IPS-18c (cell line): ENCODE data around the gene PXN.
"Not testable (repeated sequence)": the region's sequence is repeated elsewhere in the genome, so short reads cannot be mapped to it uniquely, and the experiment has no call there.

Experiments
- H3K4me3 ChIP-seq: 2 replicates; pipeline ENCODE4 v1.7.0; 2013; ENCODE audit warnings: low read depth, mild to moderate bottlenecking, low read length, moderate library complexity; ENCODE audit not compliant: insufficient read depth
- H3K9me3 ChIP-seq: one replicate; pipeline ENCODE4 v1.6.1; 2013; ENCODE audit warnings: mild to moderate bottlenecking, low read length, moderate library complexity; ENCODE audit not compliant: control insufficient read depth, insufficient read depth

Gene PXN

GRCh38 chr12:120204171-120204570 is 61.4 kb downstream of the PXN start:
- Histone ChIP-seq H3K4me3 (no peak overlapping the region), H3K9me3 (no peaks in the 10 kb centered on the region)

GRCh38 chr12:120200364-120200800 is 65.1 kb downstream of the PXN start:
- H3K9me3 ChIP-seq, result no peaks in the 10 kb centered on the region
- H3K4me3 ChIP-seq, result peak overlapping the region; percentile 99

- H3K4me3 ChIP-seq, result peak overlapping the region; percentile 99
- no peaks in the 10 kb centered on the region for H3K9me3 ChIP-seq
These were observed 65.8 kb downstream of the PXN start for GRCh38 chr12:120199595-120200306.

GRCh38 chr12:120199025-120199424 is 66.5 kb downstream of the PXN start:
- Histone ChIP-seq H3K9me3 (no peaks in the 10 kb centered on the region), H3K4me3 (peak overlapping the region; percentile 99)

GRCh38 chr12:120197542-120197887 is 68.0 kb downstream of the PXN start:
- H3K9me3 ChIP-seq, result no peaks in the 10 kb centered on the region
- no peak overlapping the region for H3K4me3 ChIP-seq

GRCh38 chr12:120196817-120197541 is 68.6 kb downstream of the PXN start:
- not testable (repeated sequence) for H3K9me3 ChIP-seq, H3K4me3 ChIP-seq

GRCh38 chr12:120196363-120196762 is 69.2 kb downstream of the PXN start:
- Histone ChIP-seq H3K4me3 (no peak overlapping the region), H3K9me3 (no peaks in the 10 kb centered on the region)

GRCh38 chr12:120194534-120195395 is 70.8 kb downstream of the PXN start, which contains the start of gene GCN1:
TSS of gene GCN1 (minus strand) at chr12:120194715. CDS start at chr12:120194697, 18 bp downstream.
- H3K4me3 ChIP-seq, result peak within 1 kb of the TSS; percentile 89
- H3K9me3 ChIP-seq, result no peaks in the 10 kb centered on the region

GRCh38 chr12:120194226-120194533 is 71.3 kb downstream of the PXN start:
- Histone ChIP-seq H3K4me3 (peak overlapping the region; percentile 89), H3K9me3 (no peaks in the 10 kb centered on the region)

GRCh38 chr12:120193286-120193685 is 72.2 kb downstream of the PXN start:
- not testable (repeated sequence) for H3K9me3 ChIP-seq, H3K4me3 ChIP-seq

- no peak overlapping the region for H3K4me3 ChIP-seq
These were observed 74.5 kb downstream of the PXN start for GRCh38 chr12:120190985-120191480.

GRCh38 chr12:120190386-120190785 is 75.1 kb downstream of the PXN start:
- Histone ChIP-seq H3K4me3 (no peak overlapping the region), H3K9me3 (no peaks in the 10 kb centered on the region)

More at GRCh38 chr12:120190985-120191480, 74.5 kb downstream of the PXN start:
- H3K9me3 ChIP-seq, result no peaks in the 10 kb centered on the region

GRCh38 chr12:120186654-120187053 is 78.9 kb downstream of the PXN start:
- no peaks in the 10 kb centered on the region for H3K9me3 ChIP-seq
- H3K4me3 ChIP-seq, result no peak overlapping the region

- H3K4me3 ChIP-seq, result no peak overlapping the region
- no peaks in the 10 kb centered on the region for H3K9me3 ChIP-seq
These were observed 82.3 kb downstream of the PXN start for GRCh38 chr12:120183211-120183631.

GRCh38 chr12:120181991-120182631 is 83.4 kb downstream of the PXN start:
- Histone ChIP-seq H3K4me3 (no peak overlapping the region), H3K9me3 (no peaks in the 10 kb centered on the region)

GRCh38 chr12:120180975-120181374 is 84.6 kb downstream of the PXN start:
- Histone ChIP-seq H3K4me3 (no peak overlapping the region), H3K9me3 (no peaks in the 10 kb centered on the region)

- Histone ChIP-seq H3K9me3 (no peaks in the 10 kb centered on the region), H3K4me3 (no peak overlapping the region)
These were observed 90.0 kb downstream of the PXN start for GRCh38 chr12:120175537-120175936.
